ENCODE measurements around the gene MPC2. TPM values are rescaled to one million over a fixed set of nuclear protein-coding genes. Genes with fewer than 3 reads are reported as not detected.
A peak's percentile ranks its signal among the peaks of the same experiment; 100 is the strongest.

The MPC2 gene
- total RNA-seq, 1 experiment from 2014 or later = 56.2 TPM

DNA sequence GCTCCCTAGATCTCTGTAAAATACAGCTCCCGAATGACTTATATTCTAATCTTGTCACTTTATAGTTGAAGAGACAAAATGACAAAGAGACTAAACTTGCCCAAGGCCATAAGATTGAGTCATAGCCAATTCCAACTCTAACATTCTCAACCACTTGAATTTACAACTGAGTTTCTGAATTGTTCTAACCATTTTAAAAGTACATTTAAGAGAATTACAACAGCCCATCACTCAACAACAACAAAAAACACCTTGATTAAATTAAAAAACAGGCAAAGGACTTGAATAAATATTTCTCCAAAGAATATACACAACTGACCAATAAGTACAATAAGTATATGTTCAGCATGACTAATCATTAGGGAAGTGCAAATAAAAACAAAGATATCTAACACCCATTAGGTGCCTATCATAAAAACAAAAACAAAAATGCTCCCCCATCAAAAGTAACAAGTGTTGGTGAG, 14.2 kb downstream of the MPC2 start:
- no peaks in the 10 kb centered on the region for H3K9me3 ChIP-seq (ENCODE audit: low read depth, low read length, poor library complexity, severe bottlenecking)
- intact Hi-C loops (cut with micrococcal nuclease; ENCODE audit: unreplicated experiment) = no loop called here
- ChIA-PET POLR2A (ENCODE audit: low non-redundant PET) (no interaction called here), CTCF (no interaction called here)
- H3K27me3 ChIP-seq (replicated peaks; ENCODE audit: insufficient read depth, low read depth, low read length, poor library complexity) = no peaks in the 10 kb centered on the region
- TF ChIP-seq, protein P1, sequence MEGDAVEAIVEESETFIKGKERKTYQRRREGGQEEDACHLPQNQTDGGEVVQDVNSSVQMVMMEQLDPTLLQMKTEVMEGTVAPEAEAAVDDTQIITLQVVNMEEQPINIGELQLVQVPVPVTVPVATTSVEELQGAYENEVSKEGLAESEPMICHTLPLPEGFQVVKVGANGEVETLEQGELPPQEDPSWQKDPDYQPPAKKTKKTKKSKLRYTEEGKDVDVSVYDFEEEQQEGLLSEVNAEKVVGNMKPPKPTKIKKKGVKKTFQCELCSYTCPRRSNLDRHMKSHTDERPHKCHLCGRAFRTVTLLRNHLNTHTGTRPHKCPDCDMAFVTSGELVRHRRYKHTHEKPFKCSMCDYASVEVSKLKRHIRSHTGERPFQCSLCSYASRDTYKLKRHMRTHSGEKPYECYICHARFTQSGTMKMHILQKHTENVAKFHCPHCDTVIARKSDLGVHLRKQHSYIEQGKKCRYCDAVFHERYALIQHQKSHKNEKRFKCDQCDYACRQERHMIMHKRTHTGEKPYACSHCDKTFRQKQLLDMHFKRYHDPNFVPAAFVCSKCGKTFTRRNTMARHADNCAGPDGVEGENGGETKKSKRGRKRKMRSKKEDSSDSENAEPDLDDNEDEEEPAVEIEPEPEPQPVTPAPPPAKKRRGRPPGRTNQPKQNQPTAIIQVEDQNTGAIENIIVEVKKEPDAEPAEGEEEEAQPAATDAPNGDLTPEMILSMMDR (conservative IDR thresholded peaks at IDR 0.05; ENCODE audit: low read depth, low read length) = no peak
- no peak for TF ChIP-seq EZH2 (IDR thresholded peaks at IDR 0.05; ENCODE audit: borderline replicate concordance, low read depth, low read length, poor library complexity, severe bottlenecking)
- H3K36me3 ChIP-seq (ENCODE audit: insufficient read depth, low read length, poor library complexity, severe bottlenecking) = no peaks in the 10 kb centered on the region
- H3K27ac ChIP-seq (ENCODE audit: low read depth, low read length, poor library complexity, severe bottlenecking) = no peak overlapping the region
- BruUV-seq (replicated peaks) = no TSS peak
- no peak overlapping the region for H3K4me3 ChIP-seq (ENCODE audit: low read depth, low read length, poor library complexity, severe bottlenecking)
- DNase-seq (ENCODE audit: low spot score) = peak; percentile 10
- peaks cover 3% of the 10 kb centered on the region for H3K4me1 ChIP-seq (ENCODE audit: insufficient read depth, low read length, poor library complexity, severe bottlenecking)

- no peak for DNase-seq (ENCODE audit: low spot score)
- Histone ChIP-seq H3K27me3 (replicated peaks; ENCODE audit: insufficient read depth, low read depth, low read length, poor library complexity) (no peaks in the 10 kb centered on the region), H3K9me3 (ENCODE audit: low read depth, low read length, poor library complexity, severe bottlenecking) (no peaks in the 10 kb centered on the region), H3K36me3 (ENCODE audit: insufficient read depth, low read length, poor library complexity, severe bottlenecking) (no peaks in the 10 kb centered on the region), H3K4me1 (ENCODE audit: insufficient read depth, low read length, poor library complexity, severe bottlenecking) (peaks cover 3% of the 10 kb centered on the region), H3K27ac (ENCODE audit: low read depth, low read length, poor library complexity, severe bottlenecking) (no peak overlapping the region), H3K4me3 (ENCODE audit: low read depth, low read length, poor library complexity, severe bottlenecking) (no peak overlapping the region)
- TF ChIP-seq, protein P1 (conservative IDR thresholded peaks at IDR 0.05; ENCODE audit: low read depth, low read length) = no peak
- TF ChIP-seq EZH2 (IDR thresholded peaks at IDR 0.05; ENCODE audit: borderline replicate concordance, low read depth, low read length, poor library complexity, severe bottlenecking) = no peak
- no TSS peak for BruUV-seq (replicated peaks)
- POLR2A ChIA-PET (ENCODE audit: low non-redundant PET) = no interaction called here
- intact Hi-C loops (cut with micrococcal nuclease; ENCODE audit: unreplicated experiment) = no loop called here
- CTCF ChIA-PET = no interaction called here
Observed at GRCh38 chr1:167922023-167922422, 14.8 kb downstream of the MPC2 start.

DNA sequence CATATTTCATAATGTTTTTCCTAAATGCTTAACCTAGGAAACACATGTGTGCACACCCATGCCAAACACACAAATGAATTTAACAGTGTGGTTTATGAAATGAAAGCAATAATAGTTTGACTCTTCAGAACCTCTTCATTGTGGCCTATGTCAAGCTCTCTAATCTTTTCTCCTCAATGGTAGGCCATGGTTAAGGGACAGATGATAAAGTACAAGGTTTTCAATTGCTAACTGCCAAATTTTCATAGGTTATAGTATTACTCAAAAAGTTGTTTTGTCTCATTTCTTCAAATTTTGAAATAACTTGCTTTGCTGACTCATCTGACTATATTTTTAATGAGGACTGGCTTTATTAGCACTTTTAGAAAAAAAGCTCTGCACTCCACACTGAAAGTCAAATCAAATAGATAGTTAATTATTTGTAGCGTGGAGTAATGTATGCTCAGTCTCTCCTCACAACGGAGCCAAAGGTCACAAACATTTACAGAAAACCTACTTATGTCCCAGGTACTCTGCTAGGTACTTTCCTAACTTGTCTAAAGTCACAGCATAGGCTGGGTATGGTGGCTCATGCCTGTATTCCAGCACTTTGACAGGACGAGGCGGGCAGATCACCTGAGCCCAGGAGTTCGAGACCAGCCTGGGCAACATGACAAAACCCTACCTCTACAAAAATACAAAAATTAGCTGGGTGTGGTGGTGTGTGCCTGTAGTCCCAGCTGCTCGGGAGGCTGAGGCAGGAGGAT, 19.9 kb downstream of the MPC2 start:
- no peaks in the 10 kb centered on the region for H3K36me3 ChIP-seq (ENCODE audit: insufficient read depth, low read length, poor library complexity, severe bottlenecking)
- intact Hi-C loops (cut with micrococcal nuclease; ENCODE audit: unreplicated experiment) = no loop called here
- no peak overlapping the region for H3K4me3 ChIP-seq (ENCODE audit: low read depth, low read length, poor library complexity, severe bottlenecking)
- POLR2A ChIA-PET (ENCODE audit: low non-redundant PET) = no interaction called here
- H3K4me1 ChIP-seq (ENCODE audit: insufficient read depth, low read length, poor library complexity, severe bottlenecking) = no peaks in the 10 kb centered on the region
- BruUV-seq (replicated peaks) = no TSS peak
- no peak for DNase-seq (ENCODE audit: low spot score)
- no peak for TF ChIP-seq EZH2 (IDR thresholded peaks at IDR 0.05; ENCODE audit: borderline replicate concordance, low read depth, low read length, poor library complexity, severe bottlenecking)
- CTCF ChIA-PET = no interaction called here
- H3K9me3 ChIP-seq (ENCODE audit: low read depth, low read length, poor library complexity, severe bottlenecking) = no peaks in the 10 kb centered on the region
- no peak overlapping the region for H3K27ac ChIP-seq (ENCODE audit: low read depth, low read length, poor library complexity, severe bottlenecking)
- no peaks in the 10 kb centered on the region for H3K27me3 ChIP-seq (replicated peaks; ENCODE audit: insufficient read depth, low read depth, low read length, poor library complexity)

- Histone ChIP-seq H3K36me3 (ENCODE audit: insufficient read depth, low read length, poor library complexity, severe bottlenecking) (no peaks in the 10 kb centered on the region), H3K27ac (ENCODE audit: low read depth, low read length, poor library complexity, severe bottlenecking) (no peak overlapping the region), H3K9me3 (ENCODE audit: low read depth, low read length, poor library complexity, severe bottlenecking) (no peaks in the 10 kb centered on the region), H3K4me3 (ENCODE audit: low read depth, low read length, poor library complexity, severe bottlenecking) (no peak overlapping the region), H3K4me1 (ENCODE audit: insufficient read depth, low read length, poor library complexity, severe bottlenecking) (no peaks in the 10 kb centered on the region), H3K27me3 (replicated peaks; ENCODE audit: insufficient read depth, low read depth, low read length, poor library complexity) (no peaks in the 10 kb centered on the region)
- intact Hi-C loops (cut with micrococcal nuclease; ENCODE audit: unreplicated experiment) = no loop called here
- TF ChIP-seq, protein P1 (conservative IDR thresholded peaks at IDR 0.05; ENCODE audit: low read depth, low read length) = no peak
- TF ChIP-seq EZH2 (IDR thresholded peaks at IDR 0.05; ENCODE audit: borderline replicate concordance, low read depth, low read length, poor library complexity, severe bottlenecking) = no peak
- CTCF ChIA-PET = no interaction called here
- BruUV-seq (replicated peaks) = no TSS peak
- POLR2A ChIA-PET (ENCODE audit: low non-redundant PET) = no interaction called here
- no peak for DNase-seq (ENCODE audit: low spot score)
Observed at GRCh38 chr1:167915569-167915968, 21.3 kb downstream of the MPC2 start.
